Left ventricle myocardium inferior (tissue), 1 donor: ENCODE data around the gene CDH11. TPM values are rescaled to one million over a fixed set of nuclear protein-coding genes. Genes with fewer than 3 reads are reported as not detected.

Experiments used
- DNase-seq: peaks from one replicate; pipeline ENCODE4 v3.0.0-alpha.2; 2020
- H3K27ac ChIP-seq: fragments of 200-600 bp; replicated peaks from 2 replicates; pipeline ENCODE4 v1.8.0; 2021
- H3K27me3 ChIP-seq: fragments of 200-600 bp; 2 replicates; pipeline ENCODE4 v1.8.0; 2021; ENCODE audit warnings: low read depth
- H3K36me3 ChIP-seq: fragments of 200-600 bp; 2 replicates; pipeline ENCODE4 v1.8.0; 2021
- H3K4me1 ChIP-seq: fragments of 200-600 bp; 2 replicates; pipeline ENCODE4 v1.8.0; 2021
- H3K4me3 ChIP-seq: fragments of 200-600 bp; 2 replicates; pipeline ENCODE4 v1.8.0; 2021; ENCODE audit warnings: mild to moderate bottlenecking, moderate library complexity
- H3K9me3 ChIP-seq: fragments of 200-600 bp; replicated peaks from 2 replicates; pipeline ENCODE4 v1.8.0; 2021
- CTCF ChIP-seq: fragments of 200-600 bp; IDR thresholded peaks from 2 replicates; pipeline ENCODE4 v1.8.0; 2021; ENCODE audit warnings: antibody characterized with exemption, mild to moderate bottlenecking, borderline replicate concordance
- intact Hi-C: fragments of 100-400 bp; cut with micrococcal nuclease; formaldehyde crosslinking; loops from one replicate; pipeline ENCODE4 v1.11.0; 2022
- total RNA-seq: library from RNA; stranded (reverse); fragmentation: NEBNext Ultra II Directional; extraction: Animal tissue kit (Norgen Biotek cat#: 25700); gene quantifications from one replicate; pipeline ENCODE4 v1.2.1, GENCODE V29; 2021
- donor health status: DM: no; HTN: yes; CAD: no; lungs with severe emphysema.

The CDH11 gene
- total RNA-seq, 1 donor from 2014 or later = 20.9 TPM

- H3K27ac ChIP-seq = no peak overlapping the region
- no peaks in the 10 kb centered on the region for H3K9me3 ChIP-seq
These were observed 218.1 kb downstream of the CDH11 start for GRCh38 chr16:64903770-64904169.

GRCh38 chr16:64900517-64900916, 221.3 kb downstream of the CDH11 start:
- H3K4me1 ChIP-seq = peaks cover 9% of the 10 kb centered on the region
- H3K27me3 ChIP-seq = no peaks in the 10 kb centered on the region
- no peak overlapping the region for H3K4me3 ChIP-seq
- intact Hi-C loops = no loop called here
- no peak for TF ChIP-seq CTCF
- no peak overlapping the region for H3K27ac ChIP-seq
- no peaks in the 10 kb centered on the region for H3K36me3 ChIP-seq
- DNase-seq = no peak
- no peaks in the 10 kb centered on the region for H3K9me3 ChIP-seq

More at GRCh38 chr16:64903770-64904169, 218.1 kb downstream of the CDH11 start:
- no peaks in the 10 kb centered on the region for H3K36me3 ChIP-seq
- TF ChIP-seq CTCF = no peak
- peaks cover 9% of the 10 kb centered on the region for H3K4me1 ChIP-seq
- no peaks in the 10 kb centered on the region for H3K27me3 ChIP-seq
- no peak for DNase-seq
- intact Hi-C loops = no loop called here
- H3K4me3 ChIP-seq = no peak overlapping the region

- intact Hi-C loops = no loop called here
- no peak for TF ChIP-seq CTCF
These were observed 221.8 kb downstream of the CDH11 start for GRCh38 chr16:64900019-64900418.

GRCh38 chr16:64898159-64898558, 223.7 kb downstream of the CDH11 start:
- no peaks in the 10 kb centered on the region for H3K36me3 ChIP-seq
- DNase-seq = no peak
- H3K4me3 ChIP-seq = no peak overlapping the region
- TF ChIP-seq CTCF = no peak
- intact Hi-C loops = no loop called here
- H3K4me1 ChIP-seq = peaks cover 9% of the 10 kb centered on the region
- H3K9me3 ChIP-seq = no peaks in the 10 kb centered on the region
- no peaks in the 10 kb centered on the region for H3K27me3 ChIP-seq
- H3K27ac ChIP-seq = no peak overlapping the region

More at GRCh38 chr16:64900019-64900418, 221.8 kb downstream of the CDH11 start:
- Histone ChIP-seq H3K27me3 (no peaks in the 10 kb centered on the region), H3K27ac (no peak overlapping the region), H3K4me1 (peaks cover 9% of the 10 kb centered on the region), H3K9me3 (no peaks in the 10 kb centered on the region), H3K36me3 (no peaks in the 10 kb centered on the region), H3K4me3 (no peak overlapping the region)
- DNase-seq = no peak
